Left lung (tissue), 10 donors: ENCODE results near the gene TMF1. TPM values are rescaled to one million over a fixed set of nuclear protein-coding genes. Genes with fewer than 3 reads are reported as not detected.

Source experiments
- ATAC-seq: fragments of 200-7000 bp; cut with Tn5 transposase; one replicate; pipeline ENCODE4 v1.9.1; 2020; ENCODE audit warnings: moderate library complexity
- DNase-seq, 4 donors: peaks; one replicate each; pipeline ENCODE4 v3.0.0-alpha.2; 2013 to 2020
- H3K27ac ChIP-seq, 2 donors: fragments of 200-600 bp; sonication (generic) in 1 of 2; one replicate each; pipeline versions ENCODE4 v1.5.0 to v1.8.0; 2020 to 2021
- H3K27me3 ChIP-seq, 2 donors: fragments of 200-600 bp; sonication (generic) in 1 of 2; one replicate each; pipeline versions ENCODE4 v1.5.0 to v1.8.0; 2020 to 2021
- H3K36me3 ChIP-seq, 2 donors: fragments of 200-600 bp; sonication (generic) in 1 of 2; one replicate each; pipeline versions ENCODE4 v1.5.0 to v1.8.0; 2020 to 2021
- H3K4me1 ChIP-seq, 2 donors: fragments of 200-600 bp; one replicate each; pipeline ENCODE4 v1.8.0; 2021
- H3K4me3 ChIP-seq, 2 donors: fragments of 200-600 bp; sonication (generic) in 1 of 2; one replicate each; pipeline versions ENCODE4 v1.5.0 to v1.8.0; 2020 to 2021; ENCODE audit warnings: mild to moderate bottlenecking in 1 of 2
- H3K9me3 ChIP-seq, 2 donors: fragments of 200-600 bp; sonication (generic) in 1 of 2; one replicate each; pipeline versions ENCODE4 v1.5.0 to v1.8.0; 2020 to 2021
- CTCF ChIP-seq, 2 donors: fragments of 200-600 bp; sonication (generic) in 1 of 2; IDR thresholded peaks; one replicate each; pipeline versions ENCODE4 v1.5.0 to v1.8.0; 2021; ENCODE audit warnings: antibody characterized with exemption in 2 of 2
- intact Hi-C, 2 donors: fragments of 100-400 bp; cut with DNase I; formaldehyde crosslinking; loops; one replicate each; pipeline versions ENCODE4 v1.11.2 to v1.14.2; 2022
- polyA plus RNA-seq, 6 donors: library from polyadenylated mRNA; unstranded; fragments of 120-200 nt; gene quantifications; one replicate each; pipeline ENCODE4 v1.2.1, GENCODE V29; 2013; ENCODE audit not compliant: insufficient read length in 6 of 6
- total RNA-seq, 2 donors: library from RNA; stranded (reverse); fragmentation: NEBNext Ultra II Directional; extraction: Animal tissue kit (Norgen Biotek cat#: 25700); gene quantifications; one replicate each; pipeline ENCODE4 v1.2.1, GENCODE V29; 2021
- donor health status: DM: no; HTN: yes; CAD: no.
- donor health status: DM: no; HTN: no; CAD: no.

Gene TMF1
- total and polyA plus RNA-seq, 8 donors: 38.4 to 61.1 (median 50.2) TPM

DNA sequence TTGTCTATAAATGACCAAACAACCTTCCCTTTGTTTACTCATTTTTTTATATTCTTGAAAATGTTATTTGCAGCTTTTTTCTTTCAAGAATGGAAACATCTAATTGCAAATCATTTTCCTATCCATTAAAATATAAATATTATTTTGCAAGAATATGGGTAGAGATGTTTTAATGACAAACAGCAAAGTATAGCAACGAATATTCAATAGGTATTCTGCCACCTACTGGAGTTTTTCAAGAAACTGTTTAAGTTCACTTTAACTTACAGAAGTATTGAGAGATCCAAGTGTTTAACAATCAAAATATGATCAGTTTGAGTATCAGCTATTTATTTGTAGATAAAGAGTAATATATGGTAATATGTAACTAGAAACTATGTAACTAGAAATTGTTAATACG, 31.7 kb downstream of the TMF1 start:
- peak in 1 of 2 donors; percentile 29 for TF ChIP-seq CTCF (IDR thresholded peaks at IDR 0.05)
- H3K36me3 ChIP-seq: peaks cover 0 to 53% of the 10 kb centered on the region in 2 donors
- DNase-seq (no peak), ATAC-seq (no peak)
- H3K9me3 ChIP-seq: no peaks in the 10 kb centered on the region
- no peak overlapping the region for H3K27ac ChIP-seq
- no peaks in the 10 kb centered on the region for H3K27me3 ChIP-seq
- no peak overlapping the region for H3K4me3 ChIP-seq
- intact Hi-C loops: no loop called here
- H3K4me1 ChIP-seq: no peaks in the 10 kb centered on the region

DNA sequence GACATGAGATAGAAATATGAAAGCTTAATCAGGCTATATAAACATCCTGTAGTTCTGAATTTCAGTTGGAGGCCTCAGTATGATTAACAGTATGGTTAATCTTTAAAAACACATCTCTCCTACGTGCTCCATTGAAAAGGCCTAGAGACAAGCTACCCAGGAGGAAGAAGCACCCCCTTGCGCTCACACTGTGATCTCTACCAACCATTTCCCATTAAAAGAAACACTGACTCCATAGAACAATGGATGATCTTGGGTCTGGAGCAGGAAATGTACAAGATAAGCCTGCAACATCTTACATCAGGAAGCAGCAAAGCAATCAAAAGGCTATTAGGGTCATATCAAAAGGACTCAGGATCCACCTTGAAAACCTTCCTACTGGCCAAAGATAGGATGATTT, 35.2 kb downstream of the TMF1 start:
- Histone ChIP-seq H3K4me1 (peaks cover 0 to 18% of the 10 kb centered on the region in 2 donors), H3K36me3 (peaks cover 0 to 21% of the 10 kb centered on the region in 2 donors), H3K27me3 (no peaks in the 10 kb centered on the region), H3K27ac (no peak overlapping the region), H3K9me3 (no peaks in the 10 kb centered on the region), H3K4me3 (no peak overlapping the region)
- intact Hi-C loops: no loop called here
- DNase-seq (no peak), ATAC-seq (no peak)
- no peak for TF ChIP-seq CTCF (IDR thresholded peaks at IDR 0.05)

- H3K9me3 ChIP-seq: no peaks in the 10 kb centered on the region
- no peak overlapping the region for H3K4me3 ChIP-seq
- TF ChIP-seq CTCF (IDR thresholded peaks at IDR 0.05): no peak
- DNase-seq (no peak), ATAC-seq (no peak)
- H3K36me3 ChIP-seq: peaks cover 0 to 14% of the 10 kb centered on the region in 2 donors
- H3K27ac ChIP-seq: no peak overlapping the region
- H3K4me1 ChIP-seq: peaks cover 0 to 26% of the 10 kb centered on the region in 2 donors
- intact Hi-C loops: no loop called here
- H3K27me3 ChIP-seq: no peaks in the 10 kb centered on the region
Observed at GRCh38 chr3:69016102-69016501, 36.0 kb downstream of the TMF1 start.

DNA sequence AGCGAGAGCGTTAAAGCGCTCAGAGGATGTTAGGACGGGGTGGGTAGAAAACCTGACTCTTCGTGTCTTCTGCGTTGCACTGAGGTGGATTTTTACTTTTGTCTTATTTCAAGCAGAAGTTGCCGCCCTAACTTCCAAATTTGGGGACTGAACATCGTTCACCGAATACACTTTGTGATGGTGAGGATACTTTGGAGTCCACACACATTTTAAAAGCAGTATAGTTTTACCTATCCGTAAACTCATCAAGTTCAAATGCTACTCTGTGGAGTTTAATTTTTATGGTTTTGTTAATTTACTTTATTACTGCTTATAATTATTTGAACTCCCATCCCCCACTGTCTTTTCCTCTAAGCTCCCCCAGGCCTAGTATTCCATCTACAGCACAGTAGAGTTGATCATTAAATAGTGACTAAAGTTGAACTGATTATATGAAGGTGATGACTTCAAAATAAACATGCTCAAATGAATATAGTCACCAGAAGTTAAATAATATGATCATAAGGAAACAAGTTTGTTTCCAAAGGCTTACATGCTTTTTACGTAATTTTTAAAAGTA, 38.0 kb downstream of the TMF1 start:
- no peaks in the 10 kb centered on the region for H3K9me3 ChIP-seq
- DNase-seq (no peak), ATAC-seq (no peak)
- peak overlapping the region; percentile 71 for H3K4me3 ChIP-seq
- no peak for TF ChIP-seq CTCF (IDR thresholded peaks at IDR 0.05)
- H3K4me1 ChIP-seq: peaks cover 2 to 38% of the 10 kb centered on the region in 2 donors
- intact Hi-C loops: no loop called here
- H3K27me3 ChIP-seq: no peaks in the 10 kb centered on the region
- H3K27ac ChIP-seq: peak overlapping the region; percentile 96 to 98
- peaks cover 0 to 6% of the 10 kb centered on the region in 2 donors for H3K36me3 ChIP-seq

DNA sequence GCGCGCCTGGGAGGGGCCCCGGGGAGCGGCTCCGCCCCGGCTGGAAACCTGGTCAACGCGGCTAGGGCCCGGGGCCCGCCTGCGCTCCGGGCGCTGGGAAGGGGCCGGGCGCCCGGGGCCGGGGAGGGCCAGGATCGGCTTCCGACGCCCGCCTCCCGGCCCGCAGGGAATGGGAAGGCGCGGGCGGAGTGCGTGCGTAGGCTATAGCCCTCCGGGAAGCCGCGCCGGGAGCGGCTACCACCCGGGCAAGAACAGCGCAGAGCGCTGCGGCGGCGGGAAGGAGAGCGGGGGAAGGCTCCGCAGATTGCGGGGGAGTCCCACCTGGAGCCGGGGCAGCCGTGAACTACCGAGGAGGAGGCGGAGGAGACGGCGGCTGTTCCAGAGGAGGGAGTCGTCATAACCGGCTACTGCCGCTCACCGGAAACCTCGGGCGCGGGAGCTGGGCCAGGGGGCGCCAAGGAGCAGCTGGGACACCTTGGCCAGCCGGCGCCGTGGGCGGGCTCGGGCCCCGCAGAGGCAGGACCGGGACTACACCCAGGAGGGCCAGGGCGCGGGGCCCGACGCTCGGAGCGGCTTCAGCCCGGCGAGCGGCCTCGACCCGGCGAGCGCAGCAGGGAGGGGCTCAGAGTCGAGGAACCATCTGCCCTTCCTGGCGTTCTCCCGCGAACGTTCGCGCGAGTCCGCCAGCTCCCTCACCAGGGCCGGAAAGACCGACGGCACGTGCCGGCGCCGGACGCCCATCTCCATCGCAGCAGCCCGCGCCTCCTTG, 38.7 kb downstream of the TMF1 start, which contains the start of gene EOGT:
Gene EOGT, minus strand, starts transcription at position 432 of the 769 bp plus-strand sequence. CDS start 3,838 bp downstream, outside the sequence.
- peaks cover 3 to 38% of the 10 kb centered on the region in 2 donors for H3K4me1 ChIP-seq
- H3K27ac ChIP-seq: peak within 1 kb of the TSS; percentile 96 to 98
- peaks cover 0 to 12% of the 10 kb centered on the region in 2 donors for H3K36me3 ChIP-seq
- intact Hi-C loops: no loop called here
- peak; percentile 42 to 51 for TF ChIP-seq CTCF (IDR thresholded peaks at IDR 0.05)
- ATAC-seq (peak; percentile 93), DNase-seq (peak; percentile 83 to 98 (median 89))
- H3K9me3 ChIP-seq: no peaks in the 10 kb centered on the region
- H3K27me3 ChIP-seq: no peaks in the 10 kb centered on the region
- H3K4me3 ChIP-seq: peak within 1 kb of the TSS; percentile 71
